COLO829 (cell line): Measurements from ENCODE around the gene LRBA.

Experiments used
- DNase-seq: peaks from one replicate; pipeline ENCODE4 v3.0.0; 2012; ENCODE audit warnings: low spot score

The LRBA gene

DNA sequence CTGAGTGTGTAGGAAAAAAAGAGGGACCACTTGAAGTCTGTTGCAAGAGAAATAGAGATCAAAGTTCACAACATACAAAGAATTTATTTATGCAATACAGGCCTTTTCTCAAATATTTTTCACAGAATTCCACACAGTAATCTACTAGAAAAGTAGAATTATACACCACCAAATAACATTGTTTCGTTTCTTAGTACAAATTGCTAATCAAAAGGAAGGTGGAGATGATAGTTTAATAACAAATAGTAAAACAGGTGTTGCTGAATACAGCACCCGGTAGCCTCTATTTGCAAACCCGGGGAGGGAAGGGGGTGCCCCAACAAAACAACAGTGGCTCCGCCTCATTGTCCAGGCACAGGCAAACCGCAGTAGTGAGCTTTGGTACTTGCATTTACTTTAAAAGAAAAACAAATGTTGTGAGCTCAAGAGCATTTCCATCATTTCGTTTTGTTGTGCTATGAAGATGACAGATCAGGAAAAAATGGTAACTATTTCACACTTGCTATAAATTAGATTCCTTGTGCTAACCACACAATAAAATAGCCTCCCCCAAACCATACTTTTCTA, 750.4 kb downstream of the LRBA start:
- no peak for DNase-seq

- DNase-seq = no peak
Observed at GRCh38 chr4:150262611-150263010, 752.5 kb downstream of the LRBA start.

- DNase-seq = no peak
Observed at GRCh38 chr4:150261571-150261970, 753.5 kb downstream of the LRBA start.

GRCh38 chr4:150259861-150260567, 755.1 kb downstream of the LRBA start:
- DNase-seq = no peak

- no peak for DNase-seq
Observed at GRCh38 chr4:150258569-150258968, 756.5 kb downstream of the LRBA start.

DNA sequence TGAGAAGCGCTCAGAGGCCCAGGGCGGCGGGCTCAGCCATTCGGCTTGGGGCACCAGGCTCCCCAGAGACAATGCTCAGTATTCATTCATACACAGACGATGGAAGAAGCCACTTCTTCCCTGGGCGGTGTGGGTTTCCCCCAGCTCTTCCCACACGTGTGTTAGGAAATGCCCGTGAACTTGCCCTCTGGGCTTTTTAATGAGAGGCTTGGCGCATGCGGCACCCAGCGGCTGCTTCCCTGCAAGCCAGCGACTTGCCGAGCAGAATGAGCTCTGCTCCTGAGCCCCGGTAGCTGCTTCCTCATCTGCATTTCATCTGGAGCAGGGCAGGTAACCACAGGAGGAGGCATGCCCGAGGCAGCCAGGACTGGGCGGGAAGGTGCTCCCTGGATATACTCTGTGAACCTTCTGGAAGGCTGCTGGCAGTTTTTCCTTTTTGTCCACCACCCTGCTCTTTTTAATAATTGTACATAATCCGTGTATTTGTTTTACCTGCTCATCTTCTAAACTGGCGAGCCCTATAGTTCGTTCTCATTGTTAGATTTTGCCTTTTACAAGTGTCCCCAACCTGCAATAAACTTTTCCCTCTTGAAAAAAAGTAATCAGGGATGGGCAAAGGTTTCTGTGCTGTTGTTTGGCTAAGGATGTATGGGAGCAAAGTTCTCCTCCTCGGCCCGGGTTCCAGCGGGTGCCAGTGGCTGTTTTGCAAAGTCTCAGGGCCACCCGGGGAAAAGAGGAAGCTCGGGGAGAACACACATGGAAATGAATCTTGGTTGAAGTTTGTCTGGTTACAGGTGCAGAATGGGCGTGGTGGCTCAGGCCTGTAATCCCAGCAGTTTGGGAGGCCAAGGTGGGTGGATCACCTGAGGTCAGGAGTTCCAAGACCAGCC, 758.0 kb downstream of the LRBA start:
- DNase-seq = peak; percentile 57

- no peak for DNase-seq
Observed at GRCh38 chr4:150256225-150256620, 758.9 kb downstream of the LRBA start.

- no peak for DNase-seq
Observed at GRCh38 chr4:150255610-150256224, 759.4 kb downstream of the LRBA start.

DNA sequence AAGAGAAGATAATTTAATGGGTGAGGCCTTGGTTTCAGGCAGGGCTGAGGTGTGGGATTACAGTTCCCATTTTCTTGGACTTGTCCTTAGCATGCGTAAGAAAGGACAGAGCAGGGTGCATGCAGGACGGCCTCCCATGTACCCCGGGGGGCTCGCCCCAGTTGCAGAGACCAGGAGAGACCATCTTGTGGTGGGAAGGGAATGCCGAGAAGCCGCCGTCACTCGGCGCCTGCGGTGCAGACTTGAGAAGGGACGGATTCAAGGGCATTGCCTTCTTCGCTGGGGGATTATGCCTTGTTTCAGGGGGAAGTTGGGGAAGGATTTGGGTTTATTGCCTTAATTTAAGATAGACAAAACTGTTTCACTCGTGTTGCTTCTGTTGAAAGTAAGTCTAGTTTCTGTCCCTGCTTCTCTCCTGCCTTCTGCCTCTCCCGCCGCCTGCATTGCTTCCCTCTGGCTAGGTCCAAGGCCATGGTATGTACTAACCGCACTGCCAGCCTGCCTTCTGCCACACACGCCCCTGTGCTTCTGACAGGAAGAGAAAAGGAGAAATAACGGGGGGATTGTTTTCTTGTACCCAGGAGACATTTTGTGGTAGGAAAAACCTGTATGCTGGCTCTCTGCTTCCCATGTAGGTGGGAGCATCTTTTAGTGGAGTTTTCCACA, 761.0 kb downstream of the LRBA start:
- no peak for DNase-seq

DNA sequence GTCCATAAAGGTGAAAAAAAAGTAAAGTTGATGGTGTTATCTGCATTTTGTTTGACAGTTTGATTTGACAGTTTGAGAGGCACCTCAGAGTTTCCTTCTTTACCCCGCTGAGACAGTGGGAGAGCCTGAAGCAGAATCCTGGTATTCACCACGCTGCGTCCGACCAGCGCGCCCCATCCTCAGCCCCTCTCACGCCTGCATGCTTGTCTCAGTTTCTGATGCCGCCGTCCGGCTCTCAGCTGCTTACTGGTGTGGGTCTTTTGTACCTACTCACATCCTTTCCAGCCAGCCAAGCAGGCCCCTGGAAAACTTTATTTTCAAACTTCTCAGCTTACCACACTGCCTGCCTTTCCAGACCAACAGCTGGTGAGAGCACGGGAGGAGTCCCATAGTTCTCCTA, 761.7 kb downstream of the LRBA start:
- DNase-seq = no peak

DNA sequence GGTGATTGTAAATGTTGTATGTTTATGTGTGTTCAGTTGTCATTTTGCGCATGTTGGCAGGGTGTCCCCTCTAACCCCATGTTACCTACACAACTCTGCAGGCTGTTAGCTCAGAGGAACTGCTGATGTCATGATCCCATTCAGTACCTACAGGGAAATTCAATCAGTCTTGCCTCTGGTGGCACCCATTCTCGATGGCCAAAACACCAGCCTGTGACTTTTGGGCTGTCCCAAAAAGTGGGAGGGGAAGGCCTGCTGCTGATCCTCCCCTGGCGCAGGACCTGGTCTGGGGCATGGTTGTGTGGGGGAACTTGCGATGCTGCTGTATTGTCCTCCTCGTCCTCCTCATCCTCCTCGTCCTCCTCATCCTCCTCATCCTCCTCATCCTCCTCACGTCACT, 762.3 kb downstream of the LRBA start:
- no peak for DNase-seq

DNA sequence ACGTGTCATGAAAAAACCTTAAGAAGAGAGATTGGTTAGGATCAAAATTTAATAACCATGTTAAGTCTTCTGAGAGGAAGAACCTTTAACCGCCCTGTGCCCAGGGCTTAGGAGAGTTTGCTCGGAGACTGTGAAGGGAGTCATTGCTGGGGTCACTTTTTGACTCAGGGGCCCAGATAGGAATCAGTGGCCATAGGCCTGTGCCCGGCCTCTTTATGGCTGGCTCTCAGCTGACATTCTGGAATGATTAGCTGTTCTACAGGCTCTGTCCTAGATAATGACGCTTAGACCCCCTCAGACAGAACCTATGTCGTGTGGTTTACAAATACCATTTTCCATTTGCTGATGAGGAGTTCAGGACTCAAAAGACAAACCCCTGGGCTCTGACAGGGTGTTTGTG, 762.8 kb downstream of the LRBA start:
- DNase-seq = no peak

- no peak for DNase-seq
Observed at GRCh38 chr4:150251752-150252190, 763.3 kb downstream of the LRBA start.

- no peak for DNase-seq
Observed at GRCh38 chr4:150250998-150251651, 764.0 kb downstream of the LRBA start.

DNA sequence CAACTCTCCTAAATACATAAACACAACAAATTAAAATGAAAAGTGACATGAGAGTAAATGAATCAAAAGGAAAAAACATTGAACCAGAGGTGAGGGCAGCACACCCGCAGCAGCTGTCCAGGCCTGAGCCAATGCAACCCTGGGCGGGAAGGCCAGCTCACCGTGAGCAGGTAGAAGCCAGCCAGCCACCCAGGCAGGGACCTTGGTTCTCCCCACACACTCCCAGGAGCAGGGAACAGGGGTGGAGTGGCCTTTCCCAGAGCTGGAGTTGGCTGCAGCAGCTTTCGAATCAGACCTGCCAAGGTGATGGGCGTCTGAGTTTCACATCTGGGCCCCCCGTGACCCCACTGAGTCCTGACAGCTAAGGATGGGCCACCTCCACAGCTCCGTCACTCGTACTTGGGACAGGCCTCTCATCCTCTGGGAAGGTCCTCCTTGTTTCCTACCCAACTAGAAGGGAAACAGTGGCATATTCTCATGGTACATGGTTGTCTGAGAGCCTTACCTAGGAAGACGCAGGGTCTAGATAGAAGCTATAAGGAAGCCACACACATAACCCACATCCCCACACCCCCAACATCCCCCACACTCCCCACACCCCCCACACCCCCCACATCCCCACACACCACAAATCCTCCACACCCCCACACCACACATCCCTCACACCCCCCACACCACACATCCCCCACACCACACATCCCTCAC, 764.6 kb downstream of the LRBA start:
- no peak for DNase-seq

DNA sequence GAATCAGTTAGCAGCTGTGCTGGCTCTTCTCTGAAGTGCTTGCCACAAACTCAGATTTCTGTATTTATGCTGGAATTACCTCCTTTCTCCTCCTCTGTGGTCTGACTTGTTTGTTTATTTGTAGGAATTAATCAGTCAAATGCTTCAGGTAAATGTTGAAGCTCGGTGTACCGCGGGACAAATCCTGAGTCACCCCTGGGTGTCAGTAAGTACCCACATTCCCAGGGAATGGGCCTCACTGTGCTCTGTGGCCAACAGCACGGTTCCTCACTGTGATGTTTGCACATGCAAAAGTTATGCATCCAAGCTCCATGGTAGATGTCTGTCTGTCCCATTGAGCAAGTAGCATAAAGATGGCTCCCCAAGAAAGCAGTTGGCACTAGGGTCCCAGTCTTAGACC, 766.9 kb downstream of the LRBA start:
- DNase-seq = no peak

DNA sequence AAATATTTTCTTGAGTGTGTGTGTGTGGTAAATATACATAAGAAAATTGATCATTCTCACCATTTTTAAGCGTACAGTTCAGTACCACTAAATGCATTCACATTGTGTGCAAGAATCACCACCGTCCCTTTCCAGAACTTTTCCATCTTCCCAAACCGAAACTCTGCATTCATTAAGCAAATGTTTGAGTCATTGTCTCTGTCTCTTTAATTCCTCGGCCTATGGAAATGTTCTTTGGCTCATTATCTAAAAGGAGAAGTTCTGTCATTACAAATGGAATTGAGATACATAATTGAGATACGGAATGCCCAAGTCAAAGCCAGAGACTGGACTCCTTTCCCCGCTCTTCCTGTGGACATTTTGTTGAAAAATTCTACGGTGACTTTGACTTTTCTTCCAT, 767.9 kb downstream of the LRBA start:
- no peak for DNase-seq

DNA sequence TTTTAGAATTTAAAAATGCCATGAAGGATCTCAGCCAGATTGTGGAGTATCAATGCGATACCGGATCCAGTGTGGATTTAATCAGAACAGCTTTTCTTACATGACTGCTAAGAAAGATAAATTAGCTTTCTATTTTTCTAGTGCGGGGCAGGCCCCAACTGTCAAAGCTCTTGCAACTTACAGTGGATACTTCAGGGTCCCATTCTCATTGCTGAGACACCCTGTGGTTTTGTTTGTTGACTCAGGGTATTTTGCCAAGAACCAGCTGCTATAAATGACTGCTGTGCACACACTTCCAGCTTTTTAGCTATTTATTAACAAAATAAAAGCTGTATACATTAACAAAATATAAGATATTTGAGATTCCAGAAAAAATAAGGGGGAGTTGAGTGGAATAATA, 770.5 kb downstream of the LRBA start:
- DNase-seq = no peak

- DNase-seq = no peak
Observed at GRCh38 chr4:150243932-150244331, 771.2 kb downstream of the LRBA start.

- peak; percentile 57 for DNase-seq
Observed at GRCh38 chr4:150242820-150243458, 772.1 kb downstream of the LRBA start.
